ENCODE data around the gene CCDC40. TPM values are rescaled to one million over a fixed set of nuclear protein-coding genes. Genes with fewer than 3 reads are reported as not detected.

The CCDC40 gene
- total and polyA plus RNA-seq, 4 donors = 6.9 to 34.6 (median 22.2) TPM

GRCh38 chr17:80030730-80031410, 5.6 kb upstream of the CCDC40 start:
- Histone ChIP-seq H3K27me3 (ENCODE audit: control insufficient read depth, insufficient read depth, low read length) (no peaks in the 10 kb centered on the region), H3K4me1 (ENCODE audit: control insufficient read depth, insufficient read depth, low read length) (peaks cover 49% of the 10 kb centered on the region), H3K27ac (ENCODE audit: low read depth, low read length) (no peak overlapping the region), H3K4me3 (ENCODE audit: low read depth, low read length) (no peak overlapping the region), H3K36me3 (ENCODE audit: control insufficient read depth, insufficient read depth, low read length) (peaks cover 6% of the 10 kb centered on the region), H3K9me3 (ENCODE audit: control insufficient read depth, insufficient read depth, low read length) (no peaks in the 10 kb centered on the region)
- peak in 1 of 6 donors; percentile 47 for DNase-seq (ENCODE audit: low read depth in 4 of 6, low spot score in 6 of 6)
- 73% methylated on average over 22 of the region's 25 CpGs for WGBS (ENCODE audit: insufficient coverage)

GRCh38 chr17:80031691-80032430, 4.6 kb upstream of the CCDC40 start:
- no peaks in the 10 kb centered on the region for H3K27me3 ChIP-seq (ENCODE audit: control insufficient read depth, insufficient read depth, low read length)
- H3K27ac ChIP-seq (ENCODE audit: low read depth, low read length) = no peak overlapping the region
- H3K4me3 ChIP-seq (ENCODE audit: low read depth, low read length) = no peak overlapping the region
- H3K36me3 ChIP-seq (ENCODE audit: control insufficient read depth, insufficient read depth, low read length) = peaks cover 6% of the 10 kb centered on the region
- no peaks in the 10 kb centered on the region for H3K9me3 ChIP-seq (ENCODE audit: control insufficient read depth, insufficient read depth, low read length)
- 44% methylated on average over 6 of the region's 12 CpGs for WGBS (ENCODE audit: insufficient coverage)
- DNase-seq (ENCODE audit: low read depth in 4 of 6, low spot score in 6 of 6) = peak in 1 of 6 donors; percentile 53
- peaks cover 52% of the 10 kb centered on the region for H3K4me1 ChIP-seq (ENCODE audit: control insufficient read depth, insufficient read depth, low read length)

GRCh38 chr17:80032614-80033171, 3.7 kb upstream of the CCDC40 start:
- no peak for DNase-seq (ENCODE audit: low read depth in 4 of 6, low spot score in 6 of 6)
- peaks cover 52% of the 10 kb centered on the region for H3K4me1 ChIP-seq (ENCODE audit: control insufficient read depth, insufficient read depth, low read length)
- no peak overlapping the region for H3K27ac ChIP-seq (ENCODE audit: low read depth, low read length)
- no peak overlapping the region for H3K4me3 ChIP-seq (ENCODE audit: low read depth, low read length)
- no peaks in the 10 kb centered on the region for H3K27me3 ChIP-seq (ENCODE audit: control insufficient read depth, insufficient read depth, low read length)
- no CpG with 5 or more reads among the region's 9 CpGs for WGBS (ENCODE audit: insufficient coverage)
- no peaks in the 10 kb centered on the region for H3K9me3 ChIP-seq (ENCODE audit: control insufficient read depth, insufficient read depth, low read length)
- H3K36me3 ChIP-seq (ENCODE audit: control insufficient read depth, insufficient read depth, low read length) = peaks cover 6% of the 10 kb centered on the region

- no peak overlapping the region for H3K4me3 ChIP-seq (ENCODE audit: low read depth, low read length)
- 79% methylated on average over 2 of the region's 4 CpGs for whole genome bisulfite sequencing (ENCODE audit: insufficient coverage)
- no peak overlapping the region for H3K27ac ChIP-seq (ENCODE audit: low read depth, low read length)
- H3K4me1 ChIP-seq (ENCODE audit: control insufficient read depth, insufficient read depth, low read length) = peaks cover 42% of the 10 kb centered on the region
- no peaks in the 10 kb centered on the region for H3K9me3 ChIP-seq (ENCODE audit: control insufficient read depth, insufficient read depth, low read length)
- DNase-seq (ENCODE audit: low read depth in 4 of 6, low spot score in 6 of 6) = no peak
- H3K27me3 ChIP-seq (ENCODE audit: control insufficient read depth, insufficient read depth, low read length) = no peaks in the 10 kb centered on the region
- H3K36me3 ChIP-seq (ENCODE audit: control insufficient read depth, insufficient read depth, low read length) = peaks cover 6% of the 10 kb centered on the region
Measured at GRCh38 chr17:80033840-80034239, 2.6 kb upstream of the CCDC40 start.

- peaks cover 11% of the 10 kb centered on the region for H3K36me3 ChIP-seq (ENCODE audit: control insufficient read depth, insufficient read depth, low read length)
- no peaks in the 10 kb centered on the region for H3K9me3 ChIP-seq (ENCODE audit: control insufficient read depth, insufficient read depth, low read length)
- H3K27ac ChIP-seq (ENCODE audit: low read depth, low read length) = peak overlapping the region; percentile 80
- under 1% methylated on average over 51 of the region's 55 CpGs for WGBS (ENCODE audit: insufficient coverage)
- peak overlapping the region; percentile 78 for H3K4me3 ChIP-seq (ENCODE audit: low read depth, low read length)
- H3K27me3 ChIP-seq (ENCODE audit: control insufficient read depth, insufficient read depth, low read length) = no peaks in the 10 kb centered on the region
- H3K4me1 ChIP-seq (ENCODE audit: control insufficient read depth, insufficient read depth, low read length) = peaks cover 33% of the 10 kb centered on the region
- DNase-seq (ENCODE audit: low read depth in 4 of 6, low spot score in 6 of 6) = peak in 2 of 6 donors; percentile 68
Measured at GRCh38 chr17:80034791-80035686, 1.4 kb upstream of the CCDC40 start.

GRCh38 chr17:80035687-80035936, 830 bp upstream of the CCDC40 start, which contains the start of gene TBC1D16:
TSS of gene TBC1D16 (minus strand) at chr17:80035872. CDS start at chr17:80013547, 22,325 bp downstream.
- Histone ChIP-seq H3K4me1 (ENCODE audit: control insufficient read depth, insufficient read depth, low read length) (peaks cover 32% of the 10 kb centered on the region), H3K36me3 (ENCODE audit: control insufficient read depth, insufficient read depth, low read length) (peaks cover 13% of the 10 kb centered on the region), H3K4me3 (ENCODE audit: low read depth, low read length) (peak within 1 kb of the TSS; percentile 86), H3K9me3 (ENCODE audit: control insufficient read depth, insufficient read depth, low read length) (no peaks in the 10 kb centered on the region), H3K27ac (ENCODE audit: low read depth, low read length) (peak within 1 kb of the TSS; percentile 85), H3K27me3 (ENCODE audit: control insufficient read depth, insufficient read depth, low read length) (no peaks in the 10 kb centered on the region)
- DNase-seq (ENCODE audit: low read depth in 4 of 6, low spot score in 6 of 6) = no peak
- WGBS (ENCODE audit: insufficient coverage) = 0% methylated on average over 39 of the region's 46 CpGs

- H3K4me3 ChIP-seq (ENCODE audit: low read depth, low read length) = peak overlapping the region; percentile 86
- H3K4me1 ChIP-seq (ENCODE audit: control insufficient read depth, insufficient read depth, low read length) = peaks cover 22% of the 10 kb centered on the region
- peak in 3 of 6 donors; percentile 57 to 92 (median 90) for DNase-seq (ENCODE audit: low read depth in 4 of 6, low spot score in 6 of 6)
- no peaks in the 10 kb centered on the region for H3K27me3 ChIP-seq (ENCODE audit: control insufficient read depth, insufficient read depth, low read length)
- H3K36me3 ChIP-seq (ENCODE audit: control insufficient read depth, insufficient read depth, low read length) = peaks cover 12% of the 10 kb centered on the region
- H3K27ac ChIP-seq (ENCODE audit: low read depth, low read length) = peak overlapping the region; percentile 83
- under 1% methylated on average over 48 of the region's 52 CpGs for WGBS (ENCODE audit: insufficient coverage)
- H3K9me3 ChIP-seq (ENCODE audit: control insufficient read depth, insufficient read depth, low read length) = no peaks in the 10 kb centered on the region
Measured at GRCh38 chr17:80036715-80037477, 454 bp downstream of the CCDC40 start.

- WGBS (ENCODE audit: insufficient coverage) = 100% methylated on average over 2 of the region's 6 CpGs
- peaks cover 5% of the 10 kb centered on the region for H3K4me1 ChIP-seq (ENCODE audit: control insufficient read depth, insufficient read depth, low read length)
- no peak for DNase-seq (ENCODE audit: low read depth in 4 of 6, low spot score in 6 of 6)
Measured at GRCh38 chr17:80043963-80044362, 7.5 kb downstream of the CCDC40 start.

GRCh38 chr17:80045703-80046102, 9.3 kb downstream of the CCDC40 start:
- H3K9me3 ChIP-seq (ENCODE audit: control insufficient read depth, insufficient read depth, low read length) = no peaks in the 10 kb centered on the region
- H3K27ac ChIP-seq (ENCODE audit: low read depth, low read length) = no peak overlapping the region
- no peaks in the 10 kb centered on the region for H3K27me3 ChIP-seq (ENCODE audit: control insufficient read depth, insufficient read depth, low read length)
- no peak overlapping the region for H3K4me3 ChIP-seq (ENCODE audit: low read depth, low read length)
- no peak for DNase-seq (ENCODE audit: low read depth in 4 of 6, low spot score in 6 of 6)
- H3K36me3 ChIP-seq (ENCODE audit: control insufficient read depth, insufficient read depth, low read length) = peaks cover 59% of the 10 kb centered on the region
- WGBS (ENCODE audit: insufficient coverage) = 83% methylated on average over 2 of the region's 4 CpGs
- no peaks in the 10 kb centered on the region for H3K4me1 ChIP-seq (ENCODE audit: control insufficient read depth, insufficient read depth, low read length)

More at GRCh38 chr17:80043963-80044362, 7.5 kb downstream of the CCDC40 start:
- Histone ChIP-seq H3K27me3 (ENCODE audit: control insufficient read depth, insufficient read depth, low read length) (no peaks in the 10 kb centered on the region), H3K36me3 (ENCODE audit: control insufficient read depth, insufficient read depth, low read length) (peaks cover 52% of the 10 kb centered on the region), H3K9me3 (ENCODE audit: control insufficient read depth, insufficient read depth, low read length) (no peaks in the 10 kb centered on the region), H3K4me3 (ENCODE audit: low read depth, low read length) (no peak overlapping the region), H3K27ac (ENCODE audit: low read depth, low read length) (no peak overlapping the region)
